ENCODE measurements around the gene MUSK. TPM values are rescaled to one million over a fixed set of nuclear protein-coding genes. Genes with fewer than 3 reads are reported as not detected.

The MUSK gene
- total and polyA plus RNA-seq, 3 experiments from 2014 or later, result not detected

DNA sequence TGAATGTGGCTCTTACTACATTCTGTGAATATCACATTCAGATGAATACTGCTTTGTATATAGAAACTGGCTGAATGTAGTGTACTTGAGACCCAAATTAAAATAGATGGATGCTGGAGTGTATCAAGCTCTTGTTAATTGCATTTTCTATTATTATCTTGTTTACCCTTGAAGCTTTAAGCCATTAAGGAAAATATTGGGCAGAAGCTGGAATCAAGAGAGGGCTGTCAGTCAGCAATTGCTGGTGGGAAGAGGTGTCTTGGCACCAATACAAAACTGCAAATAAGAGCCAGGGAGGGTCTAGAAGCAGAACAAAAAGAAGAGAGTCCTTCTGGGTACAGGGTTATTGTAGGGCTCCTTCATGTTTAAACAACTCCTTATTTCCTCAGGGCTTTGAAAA lies 38.8 kb downstream of the MUSK start:
- H3K4me3 ChIP-seq (ENCODE audit: low read length), result no peak overlapping the region
- no peak overlapping the region for H3K27ac ChIP-seq (ENCODE audit: low read depth, low read length)
- ChIA-PET CTCF (no interaction called here), POLR2A (no interaction called here)
- Mint-ChIP-seq H3K27ac (no peak overlapping the region), H3K9me3 (peaks cover 0 to 4% (median 0%) of the 10 kb centered on the region in 5 donors), H3K4me1 (no peaks in the 10 kb centered on the region), H3K27me3 (no peaks in the 10 kb centered on the region), H3K4me3 (no peak overlapping the region), H3K36me3 (no peaks in the 10 kb centered on the region)
- no peaks in the 10 kb centered on the region for H3K27me3 ChIP-seq (ENCODE audit: insufficient read depth, low read length, poor library complexity, severe bottlenecking)
- no peaks in the 10 kb centered on the region for H3K9me3 ChIP-seq (ENCODE audit: low read length)
- DNase-seq, result no peak
- no peaks in the 10 kb centered on the region for H3K36me3 ChIP-seq (ENCODE audit: insufficient read depth, low read length)
- no peaks in the 10 kb centered on the region for H3K4me1 ChIP-seq (ENCODE audit: insufficient read depth, low read length)

GRCh38 chr9:110710420-110710819 lies 41.8 kb downstream of the MUSK start:
- Mint-ChIP-seq H3K27ac (no peak overlapping the region), H3K9me3 (peaks cover 0 to 5% (median 4%) of the 10 kb centered on the region in 5 donors), H3K4me3 (no peak overlapping the region), H3K27me3 (no peaks in the 10 kb centered on the region), H3K4me1 (no peaks in the 10 kb centered on the region), H3K36me3 (no peaks in the 10 kb centered on the region)
- H3K27me3 ChIP-seq (ENCODE audit: insufficient read depth, low read length, poor library complexity, severe bottlenecking), result no peaks in the 10 kb centered on the region
- H3K36me3 ChIP-seq (ENCODE audit: insufficient read depth, low read length), result no peaks in the 10 kb centered on the region
- POLR2A ChIA-PET, result no interaction called here
- H3K4me1 ChIP-seq (ENCODE audit: insufficient read depth, low read length), result no peaks in the 10 kb centered on the region
- H3K9me3 ChIP-seq (ENCODE audit: low read length), result no peaks in the 10 kb centered on the region
- H3K27ac ChIP-seq (ENCODE audit: low read depth, low read length), result no peak overlapping the region
- CTCF ChIA-PET, result no interaction called here
- no peak overlapping the region for H3K4me3 ChIP-seq (ENCODE audit: low read length)
- no peak for DNase-seq

DNA sequence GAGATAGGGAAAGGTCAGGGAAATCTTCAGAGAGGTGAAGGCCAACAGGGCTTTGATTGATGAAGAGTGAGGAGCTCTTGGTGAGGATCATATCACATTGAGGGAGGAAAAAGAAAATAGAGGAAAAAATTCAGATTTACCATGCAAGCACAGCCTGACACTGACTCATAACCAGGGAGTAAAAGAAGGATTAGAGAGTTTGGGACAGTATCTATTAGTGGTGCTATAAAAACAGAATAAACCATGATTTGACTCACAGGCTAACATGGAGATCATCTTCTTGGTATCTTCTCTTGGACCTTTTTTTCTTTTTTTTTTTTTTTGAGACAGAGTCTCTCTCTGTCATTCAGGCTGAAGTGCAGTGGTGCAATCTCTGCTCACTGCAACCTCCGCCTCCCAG lies 44.4 kb downstream of the MUSK start:
- no peak overlapping the region for H3K27ac ChIP-seq (ENCODE audit: low read depth, low read length)
- Mint-ChIP-seq H3K36me3 (no peaks in the 10 kb centered on the region), H3K27ac (no peak overlapping the region), H3K4me3 (no peak overlapping the region), H3K9me3 (peaks cover 2 to 16% (median 5%) of the 10 kb centered on the region in 5 donors), H3K27me3 (no peaks in the 10 kb centered on the region), H3K4me1 (no peaks in the 10 kb centered on the region)
- H3K27me3 ChIP-seq (ENCODE audit: insufficient read depth, low read length, poor library complexity, severe bottlenecking), result no peaks in the 10 kb centered on the region
- no peaks in the 10 kb centered on the region for H3K9me3 ChIP-seq (ENCODE audit: low read length)
- no peak for DNase-seq
- H3K4me1 ChIP-seq (ENCODE audit: insufficient read depth, low read length), result no peaks in the 10 kb centered on the region
- H3K4me3 ChIP-seq (ENCODE audit: low read length), result no peak overlapping the region
- CTCF ChIA-PET, result no interaction called here
- no peaks in the 10 kb centered on the region for H3K36me3 ChIP-seq (ENCODE audit: insufficient read depth, low read length)
- POLR2A ChIA-PET, result no interaction called here

GRCh38 chr9:110714314-110714713 lies 45.7 kb downstream of the MUSK start:
- Mint-ChIP-seq H3K4me3 (no peak overlapping the region), H3K27me3 (no peaks in the 10 kb centered on the region), H3K4me1 (no peaks in the 10 kb centered on the region), H3K36me3 (no peaks in the 10 kb centered on the region), H3K9me3 (peaks cover 4 to 21% (median 7%) of the 10 kb centered on the region in 5 donors), H3K27ac (no peak overlapping the region)
- POLR2A ChIA-PET, result no interaction called here
- no peak overlapping the region for H3K27ac ChIP-seq (ENCODE audit: low read depth, low read length)
- H3K36me3 ChIP-seq (ENCODE audit: insufficient read depth, low read length), result no peaks in the 10 kb centered on the region
- CTCF ChIA-PET, result no interaction called here
- no peaks in the 10 kb centered on the region for H3K9me3 ChIP-seq (ENCODE audit: low read length)
- DNase-seq, result no peak
- no peaks in the 10 kb centered on the region for H3K27me3 ChIP-seq (ENCODE audit: insufficient read depth, low read length, poor library complexity, severe bottlenecking)
- H3K4me1 ChIP-seq (ENCODE audit: insufficient read depth, low read length), result no peaks in the 10 kb centered on the region
- no peak overlapping the region for H3K4me3 ChIP-seq (ENCODE audit: low read length)

- Mint-ChIP-seq H3K27me3 (no peaks in the 10 kb centered on the region), H3K4me3 (no peak overlapping the region), H3K4me1 (no peaks in the 10 kb centered on the region), H3K27ac (no peak overlapping the region), H3K9me3 (peaks cover 0 to 29% (median 3%) of the 10 kb centered on the region in 5 donors), H3K36me3 (no peaks in the 10 kb centered on the region)
- Histone ChIP-seq H3K4me3 (ENCODE audit: low read length) (no peak overlapping the region), H3K4me1 (ENCODE audit: insufficient read depth, low read length) (no peaks in the 10 kb centered on the region), H3K9me3 (ENCODE audit: low read length) (no peaks in the 10 kb centered on the region), H3K27ac (ENCODE audit: low read depth, low read length) (no peak overlapping the region), H3K27me3 (ENCODE audit: insufficient read depth, low read length, poor library complexity, severe bottlenecking) (no peaks in the 10 kb centered on the region), H3K36me3 (ENCODE audit: insufficient read depth, low read length) (no peaks in the 10 kb centered on the region)
- ChIA-PET POLR2A (no interaction called here), CTCF (no interaction called here)
- DNase-seq, result no peak
Observed at GRCh38 chr9:110728058-110728457, 59.5 kb downstream of the MUSK start.

- H3K27ac ChIP-seq (ENCODE audit: low read depth, low read length), result no peak overlapping the region
- CTCF ChIA-PET, result no interaction called here
- DNase-seq, result no peak
- H3K36me3 ChIP-seq (ENCODE audit: insufficient read depth, low read length), result no peaks in the 10 kb centered on the region
- Mint-ChIP-seq H3K9me3 (peaks cover 0 to 29% (median 5%) of the 10 kb centered on the region in 5 donors), H3K4me1 (no peaks in the 10 kb centered on the region), H3K27ac (no peak overlapping the region), H3K36me3 (no peaks in the 10 kb centered on the region), H3K4me3 (no peak overlapping the region), H3K27me3 (no peaks in the 10 kb centered on the region)
- no peaks in the 10 kb centered on the region for H3K4me1 ChIP-seq (ENCODE audit: insufficient read depth, low read length)
- POLR2A ChIA-PET, result no interaction called here
- no peaks in the 10 kb centered on the region for H3K9me3 ChIP-seq (ENCODE audit: low read length)
- H3K4me3 ChIP-seq (ENCODE audit: low read length), result no peak overlapping the region
- no peaks in the 10 kb centered on the region for H3K27me3 ChIP-seq (ENCODE audit: insufficient read depth, low read length, poor library complexity, severe bottlenecking)
Observed at GRCh38 chr9:110729641-110730040, 61.0 kb downstream of the MUSK start.

- Histone ChIP-seq H3K27me3 (ENCODE audit: insufficient read depth, low read length, poor library complexity, severe bottlenecking) (no peaks in the 10 kb centered on the region), H3K9me3 (ENCODE audit: low read length) (no peaks in the 10 kb centered on the region), H3K27ac (ENCODE audit: low read depth, low read length) (no peak overlapping the region), H3K4me3 (ENCODE audit: low read length) (no peak overlapping the region), H3K36me3 (ENCODE audit: insufficient read depth, low read length) (no peaks in the 10 kb centered on the region), H3K4me1 (ENCODE audit: insufficient read depth, low read length) (no peaks in the 10 kb centered on the region)
- Mint-ChIP-seq H3K27ac (no peak overlapping the region), H3K4me1 (no peaks in the 10 kb centered on the region), H3K36me3 (no peaks in the 10 kb centered on the region), H3K27me3 (no peaks in the 10 kb centered on the region), H3K4me3 (no peak overlapping the region), H3K9me3 (peaks cover 2 to 27% (median 7%) of the 10 kb centered on the region in 5 donors)
- DNase-seq, result no peak
- CTCF ChIA-PET, result no interaction called here
- POLR2A ChIA-PET, result no interaction called here
Observed at GRCh38 chr9:110731437-110732028, 62.9 kb downstream of the MUSK start.

DNA sequence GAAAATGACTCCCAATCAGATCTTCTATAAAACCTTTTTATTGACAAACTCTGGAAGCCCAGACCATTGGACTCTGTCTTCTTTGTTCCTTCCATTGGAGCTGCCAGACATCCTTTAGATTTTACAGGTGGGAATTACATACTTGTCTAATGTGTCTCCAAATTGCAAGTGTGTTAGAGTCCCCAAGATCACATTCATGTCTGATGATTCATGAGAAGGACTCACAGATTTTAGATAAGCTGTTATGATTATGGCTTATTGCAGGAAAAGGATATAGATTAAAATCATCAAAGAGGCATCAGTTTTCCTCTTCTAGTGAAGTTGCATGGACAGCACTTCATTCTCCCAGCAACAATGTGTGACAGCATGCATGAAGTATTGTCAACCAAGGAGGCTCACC lies 70.4 kb downstream of the MUSK start:
- no peaks in the 10 kb centered on the region for H3K9me3 ChIP-seq (ENCODE audit: low read length)
- no peaks in the 10 kb centered on the region for H3K4me1 ChIP-seq (ENCODE audit: insufficient read depth, low read length)
- H3K27ac ChIP-seq (ENCODE audit: low read depth, low read length), result no peak overlapping the region
- H3K4me1 Mint-ChIP-seq, result no peaks in the 10 kb centered on the region
- H3K4me3 ChIP-seq (ENCODE audit: low read length), result no peak overlapping the region
- POLR2A ChIA-PET, result no interaction called here
- no peaks in the 10 kb centered on the region for H3K36me3 Mint-ChIP-seq
- CTCF ChIA-PET, result no interaction called here
- H3K27me3 ChIP-seq (ENCODE audit: insufficient read depth, low read length, poor library complexity, severe bottlenecking), result no peaks in the 10 kb centered on the region
- H3K27me3 Mint-ChIP-seq, result no peaks in the 10 kb centered on the region
- peaks cover 2 to 9% (median 4%) of the 10 kb centered on the region in 5 donors for H3K9me3 Mint-ChIP-seq
- H3K4me3 Mint-ChIP-seq, result no peak overlapping the region
- no peak overlapping the region for H3K27ac Mint-ChIP-seq
- no peaks in the 10 kb centered on the region for H3K36me3 ChIP-seq (ENCODE audit: insufficient read depth, low read length)
- DNase-seq, result no peak
